Measurements from ENCODE around the gene PAIP2. TPM values are rescaled to one million over a fixed set of nuclear protein-coding genes. Genes with fewer than 3 reads are reported as not detected.

The PAIP2 gene
- total and polyA plus RNA-seq, 4 donors, result 55.6 to 83.1 (median 70.6) TPM

DNA sequence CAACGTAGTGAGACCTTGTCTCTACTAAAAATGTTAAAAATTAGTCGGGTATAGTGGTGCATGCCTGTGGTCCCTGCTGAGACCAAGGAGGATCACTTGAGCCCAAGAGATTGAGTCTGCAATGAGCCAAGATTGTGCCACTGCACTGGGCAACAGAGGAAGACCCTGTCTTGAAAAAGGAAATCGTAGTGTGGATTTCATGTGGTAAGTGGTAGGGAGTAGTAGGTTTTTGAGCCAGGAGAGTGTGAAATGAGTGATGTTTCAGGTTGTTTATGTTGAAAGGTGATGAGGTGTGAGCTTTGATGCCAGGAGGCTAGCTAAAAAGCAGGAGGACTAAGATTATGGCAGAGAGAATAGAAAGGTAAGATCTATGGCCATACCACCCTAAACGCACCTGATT is 42.2 kb upstream of the PAIP2 start:
- Histone ChIP-seq H3K36me3 (ENCODE audit: control insufficient read depth in 4 of 4, insufficient read depth in 4 of 4, low read length in 4 of 4) (peaks cover 0 to 1% (median 0%) of the 10 kb centered on the region in 4 donors), H3K9me3 (ENCODE audit: control insufficient read depth in 4 of 4, insufficient read depth in 3 of 4, low read length in 3 of 4) (no peaks in the 10 kb centered on the region), H3K4me1 (ENCODE audit: control insufficient read depth in 5 of 5, insufficient read depth in 5 of 5, low read length in 5 of 5) (peaks cover 11 to 46% (median 34%) of the 10 kb centered on the region in 5 donors), H3K27me3 (ENCODE audit: control insufficient read depth in 3 of 3, insufficient read depth in 3 of 3, low read length in 2 of 3) (no peaks in the 10 kb centered on the region), H3K9ac (ENCODE audit: insufficient read depth in 1 of 2, low read length in 2 of 2) (no peak overlapping the region), H3K4me3 (no peak overlapping the region), H3K27ac (ENCODE audit: low read depth in 1 of 2, low read length in 1 of 2) (no peak overlapping the region)
- DNase-seq, result no peak
- no peak for ATAC-seq (ENCODE audit: insufficient read depth, low FRiP score)
- TF ChIP-seq, protein P1, sequence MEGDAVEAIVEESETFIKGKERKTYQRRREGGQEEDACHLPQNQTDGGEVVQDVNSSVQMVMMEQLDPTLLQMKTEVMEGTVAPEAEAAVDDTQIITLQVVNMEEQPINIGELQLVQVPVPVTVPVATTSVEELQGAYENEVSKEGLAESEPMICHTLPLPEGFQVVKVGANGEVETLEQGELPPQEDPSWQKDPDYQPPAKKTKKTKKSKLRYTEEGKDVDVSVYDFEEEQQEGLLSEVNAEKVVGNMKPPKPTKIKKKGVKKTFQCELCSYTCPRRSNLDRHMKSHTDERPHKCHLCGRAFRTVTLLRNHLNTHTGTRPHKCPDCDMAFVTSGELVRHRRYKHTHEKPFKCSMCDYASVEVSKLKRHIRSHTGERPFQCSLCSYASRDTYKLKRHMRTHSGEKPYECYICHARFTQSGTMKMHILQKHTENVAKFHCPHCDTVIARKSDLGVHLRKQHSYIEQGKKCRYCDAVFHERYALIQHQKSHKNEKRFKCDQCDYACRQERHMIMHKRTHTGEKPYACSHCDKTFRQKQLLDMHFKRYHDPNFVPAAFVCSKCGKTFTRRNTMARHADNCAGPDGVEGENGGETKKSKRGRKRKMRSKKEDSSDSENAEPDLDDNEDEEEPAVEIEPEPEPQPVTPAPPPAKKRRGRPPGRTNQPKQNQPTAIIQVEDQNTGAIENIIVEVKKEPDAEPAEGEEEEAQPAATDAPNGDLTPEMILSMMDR (IDR thresholded peaks at IDR 0.05; ENCODE audit: control extremely low read depth, extremely low read depth), result no peak
- whole genome bisulfite sequencing, 2 donors, result 37 to 58% methylated on average over 4 of the region's 4 CpGs

DNA sequence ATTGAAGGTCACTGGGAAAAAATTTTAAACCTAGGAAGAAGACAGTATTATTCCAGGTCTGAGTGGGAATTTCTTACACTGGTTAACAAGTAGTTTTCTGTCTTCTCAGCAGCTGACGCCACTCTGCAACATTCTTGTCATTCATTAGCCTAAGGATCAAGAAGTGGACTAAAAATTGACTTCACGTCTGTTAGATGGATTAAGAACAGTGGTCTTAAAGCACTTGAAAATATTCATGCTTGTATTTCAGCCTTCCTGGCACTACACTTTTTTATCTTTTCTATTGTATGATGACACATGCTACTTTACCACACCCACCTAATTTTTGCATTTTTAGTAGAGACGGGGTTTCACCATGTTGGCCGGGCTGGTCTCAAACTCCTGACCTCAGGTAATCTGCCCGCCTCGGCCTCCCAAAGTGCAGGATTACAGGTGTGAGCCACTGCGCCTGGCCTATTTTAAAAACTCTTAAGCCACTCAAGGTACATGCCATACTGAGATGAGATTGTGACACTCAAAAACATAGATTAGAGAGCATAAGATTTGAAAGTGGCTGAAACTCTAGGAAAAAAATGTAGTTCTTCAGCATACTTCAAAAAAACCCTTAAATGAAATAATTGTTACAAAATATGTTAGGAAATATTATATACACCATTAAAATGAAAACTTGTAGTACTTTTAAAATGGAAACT is 39.7 kb upstream of the PAIP2 start:
- no peak for ATAC-seq (ENCODE audit: insufficient read depth, low FRiP score)
- H3K4me3 ChIP-seq, result no peak overlapping the region
- DNase-seq, result peak in 1 of 3 donors; percentile 46
- TF ChIP-seq, protein P1 (IDR thresholded peaks at IDR 0.05; ENCODE audit: control extremely low read depth, extremely low read depth), result no peak
- no peaks in the 10 kb centered on the region for H3K27me3 ChIP-seq (ENCODE audit: control insufficient read depth in 3 of 3, insufficient read depth in 3 of 3, low read length in 2 of 3)
- peak overlapping the region in 1 of 2 donors; percentile 9 for H3K27ac ChIP-seq (ENCODE audit: low read depth in 1 of 2, low read length in 1 of 2)
- H3K36me3 ChIP-seq (ENCODE audit: control insufficient read depth in 4 of 4, insufficient read depth in 4 of 4, low read length in 4 of 4), result peaks cover 0 to 1% (median 0%) of the 10 kb centered on the region in 4 donors
- H3K9ac ChIP-seq (ENCODE audit: insufficient read depth in 1 of 2, low read length in 2 of 2), result no peak overlapping the region
- 57 to 71% methylated on average over 7 of the region's 7 CpGs for WGBS, 2 donors
- H3K9me3 ChIP-seq (ENCODE audit: control insufficient read depth in 4 of 4, insufficient read depth in 3 of 4, low read length in 3 of 4), result no peaks in the 10 kb centered on the region
- H3K4me1 ChIP-seq (ENCODE audit: control insufficient read depth in 5 of 5, insufficient read depth in 5 of 5, low read length in 5 of 5), result peaks cover 6 to 32% (median 29%) of the 10 kb centered on the region in 5 donors

GRCh38 chr5:139304391-139305324 is 37.0 kb upstream of the PAIP2 start:
- Histone ChIP-seq H3K4me3 (no peak overlapping the region), H3K9me3 (ENCODE audit: control insufficient read depth in 4 of 4, insufficient read depth in 3 of 4, low read length in 3 of 4) (no peaks in the 10 kb centered on the region), H3K27me3 (ENCODE audit: control insufficient read depth in 3 of 3, insufficient read depth in 3 of 3, low read length in 2 of 3) (no peaks in the 10 kb centered on the region), H3K27ac (ENCODE audit: low read depth in 1 of 2, low read length in 1 of 2) (no peak overlapping the region), H3K9ac (ENCODE audit: insufficient read depth in 1 of 2, low read length in 2 of 2) (no peak overlapping the region), H3K4me1 (ENCODE audit: control insufficient read depth in 5 of 5, insufficient read depth in 5 of 5, low read length in 5 of 5) (peaks cover under 1 to 30% (median 15%) of the 10 kb centered on the region in 5 donors), H3K36me3 (ENCODE audit: control insufficient read depth in 4 of 4, insufficient read depth in 4 of 4, low read length in 4 of 4) (peaks cover 0 to 3% (median under 1%) of the 10 kb centered on the region in 4 donors)
- DNase-seq, result no peak
- ATAC-seq (ENCODE audit: insufficient read depth, low FRiP score), result no peak
- TF ChIP-seq, protein P1 (IDR thresholded peaks at IDR 0.05; ENCODE audit: control extremely low read depth, extremely low read depth), result no peak
- WGBS, 2 donors, result 39 to 65% methylated on average over 3 of the region's 3 CpGs
